ENCODE data around the gene NANS.
"Not testable (repeated sequence)": the region's sequence is repeated elsewhere in the genome, so short reads cannot be mapped to it uniquely, and the experiment has no call there.

The NANS gene

DNA sequence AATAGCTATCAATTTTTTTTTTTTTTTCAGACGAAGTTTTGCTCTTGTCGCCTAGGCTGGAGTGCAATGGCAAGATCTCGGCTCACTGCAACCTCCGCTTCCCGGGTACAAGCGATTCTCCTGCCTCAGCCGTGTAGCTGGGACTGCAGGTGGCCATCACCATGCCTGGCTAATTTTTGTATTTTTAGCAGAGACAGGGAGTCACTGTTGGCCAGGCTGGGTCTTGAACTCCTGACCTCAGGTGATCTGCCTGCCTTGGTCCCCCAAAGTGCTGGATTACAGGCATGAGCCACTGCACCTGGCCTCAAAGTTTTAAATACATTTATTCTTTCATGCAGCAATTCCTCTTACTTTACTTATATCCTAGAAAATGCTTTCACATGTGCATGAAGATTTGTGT is 44.9 kb downstream of the NANS start:
- no peak for DNase-seq (ENCODE audit: low spot score)

DNA sequence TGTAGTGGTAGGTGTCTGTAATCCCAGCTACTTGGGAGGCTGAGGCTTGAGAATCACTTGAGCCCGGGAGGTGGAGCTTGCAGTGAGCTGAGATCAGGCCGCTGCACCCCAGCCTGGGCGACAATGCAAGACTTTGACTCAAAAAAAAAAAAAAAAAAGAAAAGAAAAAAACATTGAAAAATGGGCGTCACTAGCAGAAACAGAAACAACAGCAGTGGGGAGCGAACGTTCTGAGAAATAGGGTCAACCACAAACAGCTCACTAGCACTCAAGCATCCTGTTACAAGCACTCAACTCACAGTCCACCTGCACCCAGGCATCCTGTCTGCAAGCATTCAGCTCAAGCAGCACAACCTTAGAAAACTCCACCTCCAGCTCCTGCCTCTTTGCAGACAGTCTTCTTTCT is 45.3 kb downstream of the NANS start:
- DNase-seq (ENCODE audit: low spot score), result no peak

DNA sequence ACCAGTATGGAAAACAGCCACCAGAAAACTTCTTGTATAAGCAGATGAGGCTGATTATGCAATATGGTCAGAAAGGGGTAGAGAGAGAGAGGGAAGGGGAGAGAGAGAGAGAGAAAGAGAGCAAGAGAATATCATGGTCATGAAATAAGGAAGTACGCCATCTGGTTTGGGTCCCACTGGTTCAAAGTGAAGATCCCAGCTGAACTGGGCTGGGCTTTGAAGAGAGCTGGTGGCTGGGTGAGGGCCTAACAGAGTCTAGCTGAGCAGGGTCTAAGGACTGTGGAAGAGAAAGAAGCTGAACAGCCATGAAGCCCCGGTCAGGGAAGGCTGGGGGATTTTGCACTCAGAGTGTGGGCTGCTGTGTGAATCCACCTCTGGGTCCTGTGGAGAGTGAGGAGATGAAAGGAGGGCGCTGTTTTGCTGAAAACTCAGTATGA is 47.9 kb downstream of the NANS start:
- no peak for DNase-seq (ENCODE audit: low spot score)

DNA sequence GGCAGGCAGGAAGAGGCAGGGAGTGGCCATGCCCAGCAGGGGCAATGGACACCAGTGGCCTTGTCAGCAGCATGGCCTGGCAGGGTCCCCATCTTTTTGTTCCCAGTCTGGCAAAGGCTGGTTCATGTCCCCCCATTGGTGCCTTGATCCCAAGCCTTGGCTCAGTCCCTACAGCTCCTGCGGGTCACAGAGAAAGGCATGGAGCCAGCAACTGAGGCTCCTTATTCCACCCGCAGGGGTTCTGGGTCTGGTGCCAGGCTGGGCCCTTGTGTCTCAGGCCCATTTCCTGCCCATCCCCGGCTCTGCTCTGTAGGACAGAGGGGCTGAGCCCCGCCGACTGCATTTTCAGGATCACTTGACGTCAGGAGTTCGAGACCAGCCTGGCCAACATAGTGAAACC is 48.5 kb downstream of the NANS start:
- no peak for DNase-seq (ENCODE audit: low spot score)

DNA sequence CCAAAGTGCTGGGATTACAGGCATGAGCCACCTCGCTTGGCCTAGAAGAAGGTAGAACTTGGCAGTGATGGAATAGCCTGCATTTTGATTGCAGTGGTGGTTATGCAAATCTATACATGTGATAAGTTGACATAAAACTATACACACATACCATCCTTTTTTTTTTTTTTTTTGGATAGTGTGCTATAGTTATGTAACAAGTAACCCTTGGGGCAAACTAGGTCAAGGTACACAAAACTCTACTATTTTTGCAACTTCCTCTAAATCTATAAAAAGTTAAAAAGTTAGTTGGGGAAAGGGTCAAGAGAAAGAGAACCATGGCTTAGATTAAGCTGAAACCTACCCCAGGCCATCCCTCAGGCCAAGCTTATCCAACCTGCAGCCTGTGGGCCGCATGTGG is 51.4 kb downstream of the NANS start:
- DNase-seq (ENCODE audit: low spot score), result no peak

DNA sequence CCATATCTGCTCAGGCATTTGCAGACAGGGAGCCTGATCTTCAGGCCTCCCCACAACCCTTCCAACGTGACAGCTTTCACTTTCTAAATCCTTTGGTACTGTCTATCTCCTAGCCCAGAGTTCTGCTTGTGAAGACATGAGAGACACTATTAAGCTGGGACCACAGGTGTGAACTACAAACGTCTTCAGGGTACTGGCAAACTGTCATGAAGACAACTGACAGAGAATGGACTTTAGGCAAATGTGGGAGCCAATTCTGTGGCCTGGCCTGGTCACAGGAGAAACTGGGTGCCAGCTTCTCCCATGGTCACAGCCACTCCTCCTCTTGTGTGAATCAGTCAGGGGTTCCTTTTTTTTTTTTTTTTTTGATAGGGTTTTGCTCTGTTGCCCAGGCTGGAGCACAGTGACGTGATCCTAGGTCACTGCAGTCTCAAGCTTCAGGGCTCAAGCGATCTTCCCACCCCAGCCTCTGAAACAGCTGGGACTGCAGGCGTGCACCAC is 52.0 kb downstream of the NANS start:
- DNase-seq (ENCODE audit: low spot score), result no peak

DNA sequence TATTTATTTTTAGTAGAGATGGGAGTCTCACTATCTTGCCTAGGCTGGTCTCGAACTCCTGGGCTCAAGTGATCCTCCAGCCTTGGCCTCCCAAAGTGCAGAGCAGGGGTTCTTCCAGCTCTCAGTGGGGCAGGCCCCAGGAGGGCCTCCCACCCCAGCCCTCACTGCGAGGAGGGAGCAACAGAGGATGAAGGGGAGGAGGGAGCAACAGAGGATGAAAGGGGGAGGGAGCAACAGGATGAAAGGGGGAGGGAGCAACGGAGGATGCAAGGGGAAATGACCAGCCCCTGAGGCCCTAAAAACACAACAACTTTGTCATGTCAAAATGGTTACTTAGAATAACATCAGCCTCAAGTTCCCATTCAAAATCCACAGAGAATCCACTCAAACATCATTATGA is 52.5 kb downstream of the NANS start:
- DNase-seq (ENCODE audit: low spot score), result no peak

DNA sequence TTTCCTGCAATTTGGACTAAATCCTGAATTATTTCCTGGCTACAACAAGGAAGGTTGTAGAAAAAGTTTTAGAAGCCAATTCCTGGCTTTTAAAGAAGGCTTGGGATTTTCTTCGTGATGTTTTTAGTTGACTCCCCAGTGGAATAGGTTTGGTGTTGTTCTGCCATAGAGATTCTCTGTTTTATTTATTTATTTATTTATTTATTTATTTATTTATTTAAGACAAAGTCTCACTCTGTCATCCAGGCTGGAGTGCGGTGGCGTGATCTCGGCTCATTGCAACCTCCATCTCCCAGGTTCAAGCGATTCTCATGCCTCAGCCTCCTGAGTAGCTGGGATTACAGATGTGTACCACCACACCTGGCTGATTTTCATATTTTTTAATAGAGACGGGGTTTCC is 60.6 kb downstream of the NANS start:
- DNase-seq (ENCODE audit: low spot score), result not testable (repeated sequence)

DNA sequence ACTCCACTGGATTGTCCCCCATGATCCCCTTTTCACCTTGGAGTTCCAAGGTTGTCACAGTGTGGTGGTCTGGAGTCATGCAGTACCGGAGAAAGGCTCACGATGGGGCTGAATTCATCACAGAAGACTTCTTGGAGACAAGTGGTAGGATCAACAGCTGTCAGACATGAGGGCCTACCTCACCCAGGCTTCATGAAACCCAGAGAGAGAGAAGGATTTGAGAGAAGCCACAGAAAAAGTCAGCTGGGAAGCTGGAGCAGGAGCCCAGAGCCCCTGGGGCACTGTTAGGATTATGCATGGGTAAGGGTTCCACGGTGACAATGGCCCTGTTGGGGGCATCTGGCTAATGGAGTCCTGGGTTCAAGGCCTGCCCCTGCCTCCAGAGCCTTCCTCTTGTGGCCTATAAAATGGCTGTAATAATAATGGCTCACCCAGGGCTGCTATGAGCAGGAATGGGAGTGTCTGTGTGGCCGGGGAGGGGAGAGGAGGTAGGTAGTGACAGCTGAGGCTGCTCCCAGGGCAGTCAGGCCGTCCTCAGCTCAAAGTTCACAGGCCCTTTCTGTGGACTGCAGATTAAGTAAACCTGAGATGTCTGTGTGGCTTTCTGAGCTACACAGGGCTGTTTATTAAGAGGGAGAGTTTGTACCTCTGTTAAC is 61.6 kb downstream of the NANS start:
- peak; percentile 62 for DNase-seq (ENCODE audit: low spot score)

DNA sequence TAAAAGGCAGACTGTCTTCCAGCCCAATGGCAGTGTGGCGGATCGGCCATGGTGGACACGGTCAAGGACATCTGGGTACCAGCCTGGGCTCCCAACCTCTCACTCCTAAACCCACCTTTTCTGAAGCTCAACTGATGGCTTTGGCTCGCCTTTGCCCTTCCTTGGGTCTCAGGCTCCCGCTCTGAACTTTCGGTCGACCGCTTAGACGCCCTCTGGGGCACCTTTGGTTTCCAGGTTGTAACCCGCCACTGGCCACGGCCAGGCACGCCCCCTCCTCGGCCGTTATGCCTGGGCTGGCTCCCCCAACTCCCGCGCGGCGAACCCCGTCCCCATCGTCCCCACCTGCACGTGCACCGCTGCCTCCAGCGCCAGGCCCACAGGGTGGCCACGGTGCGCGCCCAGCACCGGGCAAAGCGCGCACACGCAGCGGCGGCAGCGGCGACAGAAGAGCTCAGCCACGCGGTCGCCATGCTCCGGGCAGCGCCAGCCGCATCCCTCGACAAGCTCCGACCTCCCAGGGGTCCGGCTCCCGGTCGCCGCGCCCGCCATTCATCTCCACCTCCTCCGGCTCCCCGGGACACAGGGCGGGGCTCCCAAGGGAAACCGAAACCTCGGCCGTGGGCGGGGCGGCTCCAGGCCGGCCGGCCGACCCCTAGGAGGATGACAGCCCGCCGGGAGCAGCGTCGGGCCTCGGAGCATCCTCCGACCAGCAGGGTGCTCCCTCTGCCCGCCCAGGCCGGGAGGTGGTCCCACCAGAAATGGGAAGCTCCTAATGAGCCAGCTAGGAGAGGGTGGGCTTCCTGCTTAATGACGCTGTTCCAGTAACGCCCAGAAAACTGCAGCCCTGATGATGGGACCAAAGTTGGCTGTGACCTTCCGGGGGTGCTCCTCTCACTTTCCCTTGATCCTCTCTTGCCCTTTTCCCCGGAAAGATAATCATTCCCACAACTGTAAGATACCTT is 62.4 kb downstream of the NANS start, which contains the start of gene TRIM14:
Gene TRIM14, minus strand, starts transcription at position 583 of the 962 bp plus-strand sequence. Its CDS starts 34 bp downstream, at position 549.
- DNase-seq (ENCODE audit: low spot score), result peak; percentile 71

DNA sequence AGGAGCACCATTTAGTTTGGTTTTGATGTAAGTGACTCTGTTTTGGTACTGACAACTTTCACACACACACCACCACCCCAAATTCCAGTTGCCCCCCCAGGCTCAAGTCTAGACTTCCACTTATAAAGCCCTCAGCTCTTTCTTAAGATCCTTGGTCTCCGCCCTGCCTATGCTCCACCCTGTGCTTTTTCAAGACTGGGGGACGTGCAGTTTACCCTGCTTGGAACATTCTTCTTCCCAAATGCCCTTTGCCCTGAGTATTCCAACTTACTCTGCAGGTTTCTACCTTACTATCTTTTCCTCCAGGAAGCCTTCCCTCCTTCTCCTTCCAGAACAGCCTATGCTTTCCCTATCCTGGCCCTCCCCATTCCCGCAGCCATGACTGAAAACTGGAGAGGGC is 63.9 kb downstream of the NANS start:
- DNase-seq (ENCODE audit: low spot score), result peak; percentile 37

DNA sequence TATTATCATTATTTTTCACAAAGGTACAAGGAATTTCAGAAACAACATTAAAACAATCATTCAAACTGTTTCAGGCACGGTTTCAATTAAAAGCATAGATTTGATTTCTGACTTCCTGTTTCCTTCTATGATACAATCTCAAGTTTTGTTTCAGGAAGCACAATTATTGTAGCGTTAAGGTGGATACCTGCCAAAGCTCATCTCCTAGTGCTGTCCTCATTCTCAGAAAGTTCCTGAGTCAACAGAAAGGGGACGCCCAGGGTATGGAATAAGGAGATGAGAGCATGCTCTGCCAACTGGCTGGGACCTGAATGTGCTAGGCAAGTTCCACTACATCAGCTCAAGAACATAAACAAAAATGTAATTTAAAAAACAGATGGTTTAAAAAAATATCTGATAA is 64.5 kb downstream of the NANS start:
- DNase-seq (ENCODE audit: low spot score), result peak; percentile 35

DNA sequence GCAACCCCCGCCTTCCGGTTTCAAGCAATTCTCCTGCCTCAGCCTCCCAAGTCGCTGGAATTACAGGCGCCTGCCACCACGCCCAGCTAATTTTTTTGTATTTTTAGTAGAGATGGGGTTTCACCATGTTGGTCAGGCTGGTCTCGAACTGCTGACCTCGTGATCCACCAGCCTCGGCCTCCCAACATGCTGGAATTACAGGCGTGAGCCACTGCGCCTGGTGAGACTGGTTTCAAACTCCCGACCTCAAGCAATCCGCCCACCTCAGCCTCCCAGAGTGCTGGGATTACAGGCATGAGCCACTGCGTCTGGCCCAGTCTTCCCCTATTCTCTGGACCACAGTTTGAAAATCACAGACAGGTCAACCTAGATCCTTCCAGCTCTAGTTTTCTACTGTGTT is 67.6 kb downstream of the NANS start:
- not testable (repeated sequence) for DNase-seq (ENCODE audit: low spot score)

DNA sequence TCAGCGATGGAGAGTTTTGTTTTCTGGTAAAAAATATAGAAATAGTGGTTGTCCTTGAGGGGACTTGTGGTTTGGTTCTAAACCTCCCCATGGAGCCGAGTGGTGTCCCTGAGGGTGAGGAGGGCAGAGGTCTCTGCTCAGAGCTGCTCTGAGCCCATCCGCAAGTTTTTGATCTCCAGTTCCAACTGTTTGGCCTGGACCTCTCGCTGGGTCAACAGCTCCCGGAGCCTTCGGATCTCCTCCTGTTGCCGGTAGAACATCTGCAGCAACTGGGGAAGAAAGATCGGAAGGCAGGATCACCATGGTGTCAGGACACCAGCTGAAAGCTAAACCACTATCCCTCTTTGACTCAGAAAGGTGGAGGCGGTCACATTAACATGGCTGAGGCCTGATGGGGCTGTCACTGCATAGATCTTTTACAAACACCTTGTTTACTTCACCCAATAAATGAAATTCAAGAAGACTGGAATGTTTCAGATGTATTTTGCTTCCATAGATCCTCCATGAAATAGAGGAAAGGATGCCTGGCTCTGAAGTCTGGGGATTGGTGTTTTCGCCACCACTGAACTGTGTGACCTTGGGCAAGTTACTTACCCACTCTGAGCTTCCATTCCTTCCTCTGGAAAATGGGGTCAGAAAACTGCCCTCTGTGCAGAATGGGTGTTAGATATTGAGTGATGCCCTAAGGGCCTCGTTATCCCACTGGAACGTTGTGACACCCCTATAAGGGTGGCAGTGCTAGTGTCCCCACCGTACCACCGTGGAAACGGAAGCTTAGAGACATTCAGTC is 68.3 kb downstream of the NANS start:
- no peak for DNase-seq (ENCODE audit: low spot score)

DNA sequence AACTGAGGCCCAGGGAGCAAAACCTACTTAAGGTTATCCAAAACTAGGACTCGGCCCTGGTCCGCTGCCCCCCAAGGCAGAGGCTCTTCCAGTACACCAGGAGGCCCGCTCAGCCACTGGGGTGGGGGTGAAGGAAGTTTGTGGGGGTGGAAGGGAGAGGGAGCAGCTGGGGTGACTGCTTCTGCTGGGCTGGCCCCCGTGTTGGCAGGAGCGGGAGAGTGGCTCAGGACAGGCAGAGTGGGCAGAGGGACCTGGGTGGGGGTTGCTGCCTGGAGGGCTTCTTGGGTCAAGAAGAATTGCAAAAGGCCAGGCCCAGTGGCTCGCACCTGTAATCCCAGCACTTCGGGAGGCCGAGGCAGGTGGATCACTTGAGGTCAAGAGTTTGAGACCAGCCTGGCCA is 70.7 kb downstream of the NANS start:
- DNase-seq (ENCODE audit: low spot score), result no peak

DNA sequence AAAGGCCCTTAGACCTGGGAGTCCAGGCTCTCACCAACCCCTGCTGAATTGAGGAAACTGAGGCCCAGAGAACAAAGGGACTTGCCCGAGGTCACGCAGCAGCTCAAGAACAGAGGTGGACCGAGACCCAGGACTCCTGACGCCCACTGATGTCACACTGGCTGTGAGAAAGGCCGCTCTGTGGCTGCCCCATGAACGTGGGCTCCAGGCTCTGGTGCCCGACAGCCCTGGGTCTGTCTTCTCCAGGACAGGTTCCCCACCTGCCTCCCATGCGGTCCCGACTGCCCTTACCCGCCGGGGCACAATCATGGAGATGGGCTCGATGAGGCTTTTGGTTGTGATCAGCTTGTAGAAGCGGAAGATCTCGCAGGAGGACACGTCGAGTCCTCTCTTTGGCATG is 71.8 kb downstream of the NANS start:
- DNase-seq (ENCODE audit: low spot score), result no peak

DNA sequence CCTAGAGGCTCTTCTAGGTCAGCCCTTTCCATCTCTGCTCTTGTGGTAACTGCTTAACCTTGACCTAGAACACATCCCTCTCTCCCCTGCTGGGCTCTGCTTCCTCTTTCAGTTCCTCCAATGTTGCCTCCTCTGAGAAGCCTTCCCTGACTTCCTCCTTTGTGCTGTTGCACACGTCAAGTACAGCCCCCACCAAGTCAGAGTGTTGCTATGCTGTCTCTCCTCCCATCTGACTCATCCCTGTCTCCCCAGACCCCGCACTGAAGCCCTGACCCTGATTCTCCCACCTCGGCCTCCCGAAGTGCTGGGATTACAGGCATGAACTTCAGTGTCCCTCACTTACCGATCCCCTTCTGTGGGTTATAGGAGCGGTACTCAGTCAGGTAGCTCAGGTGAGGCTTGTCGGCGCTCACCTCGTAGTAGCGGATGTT is 72.9 kb downstream of the NANS start:
- DNase-seq (ENCODE audit: low spot score), result no peak

DNA sequence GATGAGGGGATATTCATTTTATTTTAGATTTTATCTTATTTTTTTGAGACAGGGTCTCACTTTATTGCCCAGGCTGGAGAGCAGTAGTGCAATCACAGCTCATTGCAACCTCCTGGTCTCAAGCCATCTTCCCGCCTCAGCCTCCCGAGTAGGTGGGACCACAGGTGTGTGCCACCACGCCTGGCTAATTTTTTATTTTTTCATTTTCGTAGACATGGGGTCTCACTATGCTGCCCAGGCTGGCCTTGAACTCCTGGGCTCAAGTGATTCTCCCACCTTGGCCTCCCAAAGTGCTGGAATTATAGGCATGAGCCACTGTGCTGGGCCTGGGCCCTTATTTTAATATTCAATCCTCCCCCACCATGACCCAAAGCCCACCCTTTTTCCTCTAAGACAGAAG is 73.5 kb downstream of the NANS start:
- not testable (repeated sequence) for DNase-seq (ENCODE audit: low spot score)

DNA sequence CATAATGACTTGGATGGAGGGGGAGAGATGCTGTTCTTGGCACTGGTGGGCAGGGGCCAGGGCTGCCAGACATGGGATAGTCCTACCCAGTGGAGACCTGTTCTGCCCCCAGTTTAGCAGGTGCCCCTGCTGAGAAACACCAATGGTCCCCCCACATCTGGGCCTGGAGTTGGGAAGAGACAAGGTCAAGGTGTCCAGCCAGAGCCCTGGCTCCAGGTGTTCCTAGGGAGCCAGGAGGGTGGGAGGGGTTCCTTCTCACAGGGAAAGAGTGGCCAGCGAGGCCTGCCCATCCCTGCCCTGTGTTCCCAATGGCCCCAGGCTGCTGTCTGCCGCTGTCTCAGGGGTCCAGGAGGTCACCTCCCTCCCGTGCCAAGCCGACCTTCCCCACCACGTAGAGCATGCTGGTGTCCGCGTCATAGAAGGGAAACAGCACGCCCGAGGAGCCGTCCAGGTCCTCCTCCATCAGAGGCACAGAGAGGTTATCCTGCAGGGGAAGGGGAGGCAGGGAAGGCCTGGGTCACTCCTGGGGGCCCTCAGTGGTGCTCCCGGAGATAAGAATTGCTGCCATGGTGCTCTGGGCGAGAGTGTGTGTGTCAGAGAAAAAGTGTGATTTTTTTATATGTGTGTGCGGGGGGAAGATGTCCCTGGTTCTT is 74.2 kb downstream of the NANS start:
- no peak for DNase-seq (ENCODE audit: low spot score)

DNA sequence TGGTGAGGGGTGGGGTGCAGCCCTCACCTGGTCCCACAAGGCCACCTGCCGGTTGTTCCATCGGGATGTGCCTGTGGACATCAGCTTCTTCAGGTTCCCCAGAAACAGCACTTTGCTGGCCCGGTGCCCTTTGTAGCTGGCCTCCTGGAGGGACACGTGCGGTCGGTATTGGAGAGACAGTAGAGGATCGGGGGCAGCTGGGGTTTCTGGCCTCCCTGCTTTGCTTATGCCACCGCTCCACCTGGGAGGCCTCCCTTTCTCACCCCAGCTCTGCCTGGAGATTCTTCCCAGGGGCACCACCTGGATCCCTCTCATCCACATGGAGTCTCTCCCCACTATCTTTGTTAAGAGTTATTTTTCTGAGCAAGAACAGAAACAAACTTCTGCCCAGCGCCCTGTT is 75.6 kb downstream of the NANS start:
- no peak for DNase-seq (ENCODE audit: low spot score)
